WTC11 (cell line): ENCODE data around the gene OTOG. TPM values are rescaled to one million over a fixed set of nuclear protein-coding genes. Genes with fewer than 3 reads are reported as not detected.

ENCODE experiments used
- ATAC-seq: fragments of 200-7000 bp; cut with Tn5 transposase; 2 replicates; pipeline ENCODE4 v1.10.0; 2021; ENCODE audit warnings: mild to moderate bottlenecking, moderate library complexity
- CTCF ChIA-PET: fragments of 300-600 bp; sonication (Branson Sonifier 250); formaldehyde crosslinking; loops from one replicate; lab custom pipeline; 2021; ENCODE audit warnings: antibody characterized with exemption; lab: Charles Lee
- POLR2A ChIA-PET: fragments of 350-600 bp; sonication (Branson Sonifier 250); formaldehyde crosslinking; loops from one replicate; lab custom pipeline; 2021; ENCODE audit warnings: antibody characterized with exemption; lab: Charles Lee
- DNase-seq: peaks from one replicate; pipeline ENCODE4 v3.0.0; 2021; ENCODE audit warnings: low spot score
- H3K27ac Mint-ChIP-seq: 2 replicates; pipeline ENCODE4 v1.8.0; 2021; ENCODE audit warnings: mixed read lengths
- H3K27me3 Mint-ChIP-seq: 2 replicates; pipeline ENCODE4 v1.8.0; 2021; ENCODE audit warnings: low read depth, mild to moderate bottlenecking, moderate library complexity, mixed read lengths
- H3K36me3 Mint-ChIP-seq: 2 replicates; pipeline ENCODE4 v1.8.0; 2021; ENCODE audit warnings: mixed read lengths
- H3K4me1 Mint-ChIP-seq: 2 replicates; pipeline ENCODE4 v1.8.0; 2022; ENCODE audit warnings: mixed read lengths
- H3K4me3 Mint-ChIP-seq: 2 replicates; pipeline ENCODE4 v1.8.0; 2021; ENCODE audit warnings: mild to moderate bottlenecking, moderate library complexity, mixed read lengths
- H3K9me3 Mint-ChIP-seq: 2 replicates; pipeline ENCODE4 v1.8.0; 2021; ENCODE audit warnings: mixed read lengths
- AFF4 ChIP-seq: sonication (generic); formaldehyde crosslinking; IDR thresholded peaks from 2 replicates; pipeline ENCODE4 v1.8.1; 2023; ENCODE audit warnings: mild to moderate bottlenecking, missing genetic modification reagents, borderline replicate concordance
- AR ChIP-seq: fragments of 250-450 bp; sonication (Bioruptor Pico); IDR thresholded peaks from 2 replicates; pipeline ENCODE4 v1.9.0; 2021; ENCODE audit warnings: mild to moderate bottlenecking
- ATF3 ChIP-seq: sonication (generic); formaldehyde crosslinking; conservative IDR thresholded peaks from 2 replicates; pipeline ENCODE4 v1.8.1; 2022; ENCODE audit warnings: mild to moderate bottlenecking, missing genetic modification reagents
- CREM ChIP-seq: sonication (generic); formaldehyde crosslinking; IDR thresholded peaks from 2 replicates; pipeline ENCODE4 v1.8.1; 2022; ENCODE audit warnings: mild to moderate bottlenecking, missing genetic modification reagents, moderate library complexity
- E2F4 ChIP-seq: sonication (generic); formaldehyde crosslinking; IDR thresholded peaks from 2 replicates; pipeline ENCODE4 v1.8.1; 2022; ENCODE audit warnings: low read depth, mild to moderate bottlenecking, moderate library complexity, missing genetic modification reagents, borderline replicate concordance
- ERG ChIP-seq: fragments of 250-450 bp; sonication (Bioruptor Pico); IDR thresholded peaks from 2 replicates; pipeline ENCODE4 v1.8.0; 2021; ENCODE audit warnings: mild to moderate bottlenecking
- GTF2I ChIP-seq: fragments of 250-450 bp; sonication (Bioruptor Pico); conservative IDR thresholded peaks from 2 replicates; pipeline ENCODE4 v1.4.0; 2021; ENCODE audit warnings: mild to moderate bottlenecking
- PRRX2 ChIP-seq: fragments of 250-450 bp; sonication (Bioruptor Pico); IDR thresholded peaks from 2 replicates; pipeline ENCODE4 v1.8.0; 2021; ENCODE audit warnings: mild to moderate bottlenecking
- TP53 ChIP-seq: sonication (generic); formaldehyde crosslinking; IDR thresholded peaks from 2 replicates; pipeline ENCODE4 v1.8.1; 2023; ENCODE audit warnings: mild to moderate bottlenecking, missing genetic modification reagents
- USF1 ChIP-seq: sonication (generic); formaldehyde crosslinking; IDR thresholded peaks from 2 replicates; pipeline ENCODE4 v1.8.0; 2022; ENCODE audit warnings: mild to moderate bottlenecking, missing genetic modification reagents
- ZNF512 ChIP-seq: sonication (generic); formaldehyde crosslinking; IDR thresholded peaks from 2 replicates; pipeline ENCODE4 v1.8.1; 2022; ENCODE audit warnings: missing genetic modification reagents, borderline replicate concordance
- total RNA-seq: library from RNA; stranded (reverse); gene quantifications from 3 replicates; pipeline ENCODE4 v1.2.3, GENCODE V29; 2021
- TF ChIP-seq, protein P1 (sequence below): sonication (generic); formaldehyde crosslinking; IDR thresholded peaks from 2 replicates; pipeline ENCODE4 v1.8.0; 2022; ENCODE audit warnings: missing genetic modification reagents
- TF ChIP-seq, protein P2 (sequence below): sonication (generic); formaldehyde crosslinking; IDR thresholded peaks from 2 replicates; pipeline ENCODE4 v1.8.0; 2023; ENCODE audit warnings: missing genetic modification reagents
- TF ChIP-seq, protein P3 (sequence below): sonication (generic); formaldehyde crosslinking; IDR thresholded peaks from 2 replicates; pipeline ENCODE4 v1.8.0; 2023; ENCODE audit warnings: mild to moderate bottlenecking, missing genetic modification reagents

OTOG gene
- total RNA-seq, 1 experiment from 2014 or later = 1.4 TPM

GRCh38 chr11:17525570-17525969 lies 21.5 kb upstream of the OTOG start:
- Mint-ChIP-seq H3K27ac (no peak overlapping the region), H3K36me3 (no peaks in the 10 kb centered on the region; the same call in 1 of the 2 replicates), H3K4me1 (peaks cover 7% of the 10 kb centered on the region; the same call in 1 of the 2 replicates), H3K27me3 (no peaks in the 10 kb centered on the region; the same call in 1 of the 2 replicates), H3K9me3 (no peaks in the 10 kb centered on the region), H3K4me3 (no peak overlapping the region)
- DNase-seq = no peak
- no peak for ATAC-seq
- POLR2A ChIA-PET = no interaction called here
- CTCF ChIA-PET = interaction anchor here (9.3 kb wide), 1 partner anchor 142 kb away, joined by 203 read pairs; no protein-coding TSS in a partner anchor
- TF ChIP-seq ATF3 (CRISPR knock-in tag) = no peak
- TF ChIP-seq ZNF512 (CRISPR knock-in tag) = no peak
- TF ChIP-seq AR = no peak
- TF ChIP-seq, protein P1, sequence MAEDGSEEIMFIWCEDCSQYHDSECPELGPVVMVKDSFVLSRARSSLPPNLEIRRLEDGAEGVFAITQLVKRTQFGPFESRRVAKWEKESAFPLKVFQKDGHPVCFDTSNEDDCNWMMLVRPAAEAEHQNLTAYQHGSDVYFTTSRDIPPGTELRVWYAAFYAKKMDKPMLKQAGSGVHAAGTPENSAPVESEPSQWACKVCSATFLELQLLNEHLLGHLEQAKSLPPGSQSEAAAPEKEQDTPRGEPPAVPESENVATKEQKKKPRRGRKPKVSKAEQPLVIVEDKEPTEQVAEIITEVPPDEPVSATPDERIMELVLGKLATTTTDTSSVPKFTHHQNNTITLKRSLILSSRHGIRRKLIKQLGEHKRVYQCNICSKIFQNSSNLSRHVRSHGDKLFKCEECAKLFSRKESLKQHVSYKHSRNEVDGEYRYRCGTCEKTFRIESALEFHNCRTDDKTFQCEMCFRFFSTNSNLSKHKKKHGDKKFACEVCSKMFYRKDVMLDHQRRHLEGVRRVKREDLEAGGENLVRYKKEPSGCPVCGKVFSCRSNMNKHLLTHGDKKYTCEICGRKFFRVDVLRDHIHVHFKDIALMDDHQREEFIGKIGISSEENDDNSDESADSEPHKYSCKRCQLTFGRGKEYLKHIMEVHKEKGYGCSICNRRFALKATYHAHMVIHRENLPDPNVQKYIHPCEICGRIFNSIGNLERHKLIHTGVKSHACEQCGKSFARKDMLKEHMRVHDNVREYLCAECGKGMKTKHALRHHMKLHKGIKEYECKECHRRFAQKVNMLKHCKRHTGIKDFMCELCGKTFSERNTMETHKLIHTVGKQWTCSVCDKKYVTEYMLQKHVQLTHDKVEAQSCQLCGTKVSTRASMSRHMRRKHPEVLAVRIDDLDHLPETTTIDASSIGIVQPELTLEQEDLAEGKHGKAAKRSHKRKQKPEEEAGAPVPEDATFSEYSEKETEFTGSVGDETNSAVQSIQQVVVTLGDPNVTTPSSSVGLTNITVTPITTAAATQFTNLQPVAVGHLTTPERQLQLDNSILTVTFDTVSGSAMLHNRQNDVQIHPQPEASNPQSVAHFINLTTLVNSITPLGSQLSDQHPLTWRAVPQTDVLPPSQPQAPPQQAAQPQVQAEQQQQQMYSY (CRISPR knock-in tag) = no peak
- no peak for TF ChIP-seq PRRX2 (CRISPR knock-in tag)
- TF ChIP-seq E2F4 (CRISPR knock-in tag) = no peak
- TF ChIP-seq, protein P2, sequence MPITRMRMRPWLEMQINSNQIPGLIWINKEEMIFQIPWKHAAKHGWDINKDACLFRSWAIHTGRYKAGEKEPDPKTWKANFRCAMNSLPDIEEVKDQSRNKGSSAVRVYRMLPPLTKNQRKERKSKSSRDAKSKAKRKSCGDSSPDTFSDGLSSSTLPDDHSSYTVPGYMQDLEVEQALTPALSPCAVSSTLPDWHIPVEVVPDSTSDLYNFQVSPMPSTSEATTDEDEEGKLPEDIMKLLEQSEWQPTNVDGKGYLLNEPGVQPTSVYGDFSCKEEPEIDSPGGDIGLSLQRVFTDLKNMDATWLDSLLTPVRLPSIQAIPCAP (CRISPR knock-in tag) = no peak
- TF ChIP-seq, protein P3, sequence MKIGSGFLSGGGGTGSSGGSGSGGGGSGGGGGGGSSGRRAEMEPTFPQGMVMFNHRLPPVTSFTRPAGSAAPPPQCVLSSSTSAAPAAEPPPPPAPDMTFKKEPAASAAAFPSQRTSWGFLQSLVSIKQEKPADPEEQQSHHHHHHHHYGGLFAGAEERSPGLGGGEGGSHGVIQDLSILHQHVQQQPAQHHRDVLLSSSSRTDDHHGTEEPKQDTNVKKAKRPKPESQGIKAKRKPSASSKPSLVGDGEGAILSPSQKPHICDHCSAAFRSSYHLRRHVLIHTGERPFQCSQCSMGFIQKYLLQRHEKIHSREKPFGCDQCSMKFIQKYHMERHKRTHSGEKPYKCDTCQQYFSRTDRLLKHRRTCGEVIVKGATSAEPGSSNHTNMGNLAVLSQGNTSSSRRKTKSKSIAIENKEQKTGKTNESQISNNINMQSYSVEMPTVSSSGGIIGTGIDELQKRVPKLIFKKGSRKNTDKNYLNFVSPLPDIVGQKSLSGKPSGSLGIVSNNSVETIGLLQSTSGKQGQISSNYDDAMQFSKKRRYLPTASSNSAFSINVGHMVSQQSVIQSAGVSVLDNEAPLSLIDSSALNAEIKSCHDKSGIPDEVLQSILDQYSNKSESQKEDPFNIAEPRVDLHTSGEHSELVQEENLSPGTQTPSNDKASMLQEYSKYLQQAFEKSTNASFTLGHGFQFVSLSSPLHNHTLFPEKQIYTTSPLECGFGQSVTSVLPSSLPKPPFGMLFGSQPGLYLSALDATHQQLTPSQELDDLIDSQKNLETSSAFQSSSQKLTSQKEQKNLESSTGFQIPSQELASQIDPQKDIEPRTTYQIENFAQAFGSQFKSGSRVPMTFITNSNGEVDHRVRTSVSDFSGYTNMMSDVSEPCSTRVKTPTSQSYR (CRISPR knock-in tag) = no peak
- TF ChIP-seq CREM (CRISPR knock-in tag) = no peak
- TF ChIP-seq GTF2I (CRISPR knock-in tag) = no peak
- TF ChIP-seq AFF4 (CRISPR knock-in tag) = no peak
- no peak for TF ChIP-seq ERG (CRISPR knock-in tag)
- no peak for TF ChIP-seq USF1 (CRISPR knock-in tag)
- TF ChIP-seq TP53 = no peak
